Measurements from ENCODE around the gene GALNT9.
"Not testable (repeated sequence)": the region's sequence is repeated elsewhere in the genome, so short reads cannot be mapped to it uniquely, and the experiment has no call there.

Gene GALNT9

DNA sequence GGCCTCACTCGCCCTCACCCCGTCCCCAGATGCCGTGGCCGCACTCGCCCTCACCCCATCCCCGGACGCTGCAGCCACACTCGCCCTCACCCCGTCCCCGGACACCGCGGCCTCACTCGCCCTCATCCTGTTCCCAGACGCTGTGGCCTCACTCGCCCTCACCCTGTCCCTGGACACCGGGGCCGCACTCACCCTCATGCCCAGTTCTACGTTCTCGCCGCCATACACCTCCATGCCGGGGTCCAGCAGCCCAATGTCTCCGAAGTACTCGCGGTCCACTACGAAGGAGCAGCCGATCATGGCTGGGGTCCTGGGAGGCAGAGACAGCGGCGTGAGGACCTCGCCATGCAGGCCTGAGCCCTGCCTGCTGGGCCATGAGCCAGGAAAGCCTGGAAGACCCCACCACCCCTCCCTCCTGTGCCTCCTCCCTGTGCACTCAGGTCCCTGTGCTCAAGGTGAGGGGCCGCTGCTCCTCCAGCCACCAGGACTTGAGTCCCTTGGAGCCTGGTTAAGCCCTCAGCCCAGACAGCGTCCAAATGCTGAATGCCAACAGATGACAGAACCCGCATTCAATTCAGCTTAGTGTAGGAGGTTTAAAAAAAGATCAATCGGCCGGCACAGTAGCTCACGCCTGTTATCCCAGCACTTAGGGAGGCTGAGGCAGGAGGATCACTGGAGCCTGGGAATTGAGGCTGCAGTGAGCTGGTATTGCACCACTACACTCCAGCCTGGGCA is 81.5 kb downstream of the GALNT9 start:
- DNase-seq = no peak

DNA sequence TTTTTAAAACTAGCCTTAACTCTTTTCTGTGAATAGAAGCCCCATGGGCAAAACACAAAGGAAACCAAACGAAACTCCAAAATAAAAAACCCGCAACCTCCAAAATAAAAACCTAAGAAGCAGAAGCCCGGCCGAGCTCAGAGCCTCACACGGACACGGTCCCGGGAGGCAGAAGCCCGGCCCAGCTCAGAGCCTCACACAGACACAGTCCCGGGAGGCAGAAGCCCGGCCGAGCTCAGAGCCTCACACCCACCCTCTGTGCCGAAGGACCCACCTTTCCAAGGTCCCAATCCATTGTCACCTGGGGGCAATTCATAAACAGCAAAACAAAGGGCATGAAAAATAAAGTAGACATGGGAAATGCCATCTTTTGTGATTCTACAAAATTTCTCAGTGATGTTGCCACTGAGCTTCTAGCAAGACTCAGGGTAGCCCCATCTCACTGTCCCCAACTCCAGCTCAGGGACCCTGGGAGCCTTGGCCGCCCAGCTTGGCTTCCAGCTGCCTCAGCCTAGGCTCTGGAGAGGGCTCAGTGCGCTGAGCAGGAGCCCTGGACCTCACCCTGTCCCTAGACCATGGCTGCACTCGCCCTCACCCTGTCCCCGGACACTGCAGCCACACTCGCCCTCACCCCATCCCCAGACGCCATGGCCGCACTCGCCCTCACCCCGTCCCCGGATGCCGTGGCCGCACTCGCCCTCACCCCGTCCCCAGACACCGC is 82.2 kb downstream of the GALNT9 start:
- no peak for DNase-seq

DNA sequence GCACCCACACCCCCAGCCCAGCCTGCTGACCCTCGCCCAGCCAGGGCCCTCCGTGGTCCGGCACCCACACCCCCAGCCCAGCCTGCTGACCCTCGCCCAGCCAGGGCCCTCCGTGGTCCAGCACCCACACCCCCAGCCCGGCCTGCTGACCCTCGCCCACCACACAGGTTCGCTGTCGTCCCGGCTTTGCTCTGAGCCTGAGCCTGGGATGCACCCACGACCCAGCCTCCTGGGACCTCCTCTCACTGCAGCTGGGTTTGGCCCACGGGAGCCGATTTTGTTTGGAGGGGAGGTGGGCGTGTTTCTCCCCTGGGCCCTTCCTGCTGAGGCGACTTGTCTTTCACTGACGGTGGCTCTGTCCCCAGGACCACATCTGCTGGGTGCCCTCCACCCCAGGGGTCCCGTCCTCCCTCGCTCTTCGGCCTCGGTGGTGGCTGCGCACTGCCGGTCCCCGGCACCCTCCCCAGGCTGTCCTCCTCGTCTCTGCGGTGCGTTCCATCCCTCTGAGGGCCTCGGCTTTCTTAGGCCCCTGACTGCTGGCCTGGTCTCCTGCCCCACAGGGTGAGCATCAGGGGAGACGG is 83.8 kb downstream of the GALNT9 start:
- DNase-seq = no peak

DNA sequence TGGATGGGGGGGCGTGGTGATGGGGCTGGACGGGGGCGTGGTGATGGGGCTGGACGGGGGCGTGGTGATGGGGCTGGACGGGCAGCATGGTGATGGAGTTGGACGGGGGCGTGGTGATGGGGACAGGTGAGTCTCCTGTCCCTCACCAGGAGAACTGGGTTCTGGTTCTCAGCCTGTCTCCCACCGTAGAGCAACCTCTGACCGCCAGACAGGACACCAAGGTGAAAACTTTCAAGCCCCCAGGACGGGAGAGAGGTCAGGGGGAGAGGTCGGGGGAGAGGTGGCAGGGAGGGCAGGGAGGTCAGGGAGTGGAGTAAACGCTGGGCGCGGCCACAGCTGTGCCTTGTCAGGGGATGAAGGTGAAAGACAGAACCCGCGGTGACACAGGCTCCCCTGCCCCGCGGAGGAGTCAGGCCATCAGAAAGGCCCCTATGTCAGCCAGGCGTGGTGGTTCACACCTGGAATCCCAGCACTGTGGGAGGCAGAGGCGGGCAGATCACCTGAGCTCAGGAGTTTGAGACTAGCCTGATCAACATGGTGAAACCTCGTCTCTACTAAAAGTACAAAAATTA is 84.6 kb downstream of the GALNT9 start:
- DNase-seq = no peak

DNA sequence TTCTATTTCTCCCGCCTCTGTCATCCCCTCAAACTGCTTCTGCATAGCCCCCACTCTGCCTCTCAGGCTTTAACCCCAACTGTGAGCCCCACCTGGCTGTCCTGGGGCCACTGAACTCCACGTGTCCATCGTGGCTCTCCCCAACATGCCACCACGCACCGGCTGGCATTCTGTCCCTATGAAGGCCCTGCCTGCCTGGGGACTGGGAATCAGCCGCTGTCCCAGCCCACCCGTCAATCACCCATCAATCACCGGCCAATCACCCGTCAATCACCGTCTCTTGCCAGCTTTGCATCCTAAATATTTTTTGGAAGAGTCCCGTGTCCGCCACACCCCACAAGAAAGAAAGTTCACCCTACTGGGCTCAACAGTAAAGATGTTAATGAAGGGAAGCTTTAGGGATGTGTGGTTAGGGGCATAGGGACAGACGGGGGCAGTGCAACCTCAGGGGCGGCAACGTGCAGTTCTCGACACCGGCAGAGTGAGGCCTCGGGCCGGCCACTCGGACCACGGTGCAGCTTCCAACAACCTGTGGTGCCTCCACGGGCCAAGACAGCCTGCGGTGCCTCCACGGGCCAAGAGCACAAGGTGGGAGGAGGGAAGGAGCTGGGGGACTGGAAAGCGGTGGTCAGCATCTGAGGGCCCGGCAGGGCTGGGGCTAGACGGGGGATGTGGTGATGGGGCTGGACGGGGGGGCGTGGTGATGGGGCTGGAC is 85.6 kb downstream of the GALNT9 start:
- no peak for DNase-seq

DNA sequence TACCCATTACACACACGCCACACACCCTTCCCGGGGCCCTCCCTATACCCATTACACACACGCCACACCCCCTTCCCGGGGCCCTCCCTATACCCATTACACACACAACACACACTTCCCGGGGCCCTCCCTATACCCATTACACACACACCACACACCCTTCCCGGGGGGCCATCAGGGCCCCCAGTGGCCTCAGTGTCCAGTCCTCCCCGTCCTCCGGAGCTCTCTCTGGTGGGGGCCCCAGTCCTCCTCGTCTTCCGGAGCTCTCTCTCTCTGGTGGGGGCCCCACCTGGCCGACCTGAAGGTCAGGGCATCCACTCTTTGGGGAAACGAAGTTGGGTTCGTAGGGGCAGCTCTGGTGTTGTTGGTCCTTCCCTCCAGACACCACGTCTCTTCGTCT is 86.2 kb downstream of the GALNT9 start:
- not testable (repeated sequence) for DNase-seq

DNA sequence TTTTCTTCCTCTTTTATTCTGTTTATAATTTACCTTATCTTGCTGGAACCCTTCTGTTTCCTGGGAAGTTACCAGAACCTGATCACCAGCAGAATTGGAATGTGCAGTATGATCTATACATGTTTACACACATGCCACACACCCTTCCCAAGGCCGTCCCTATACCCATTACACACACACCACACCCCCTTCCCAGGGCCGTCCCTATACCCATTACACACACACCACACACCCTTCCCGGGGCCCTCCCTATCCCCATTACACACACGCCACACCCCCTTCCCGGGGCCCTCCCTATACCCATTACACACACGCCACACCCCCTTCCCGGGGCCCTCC is 88.8 kb downstream of the GALNT9 start:
- not testable (repeated sequence) for DNase-seq

DNA sequence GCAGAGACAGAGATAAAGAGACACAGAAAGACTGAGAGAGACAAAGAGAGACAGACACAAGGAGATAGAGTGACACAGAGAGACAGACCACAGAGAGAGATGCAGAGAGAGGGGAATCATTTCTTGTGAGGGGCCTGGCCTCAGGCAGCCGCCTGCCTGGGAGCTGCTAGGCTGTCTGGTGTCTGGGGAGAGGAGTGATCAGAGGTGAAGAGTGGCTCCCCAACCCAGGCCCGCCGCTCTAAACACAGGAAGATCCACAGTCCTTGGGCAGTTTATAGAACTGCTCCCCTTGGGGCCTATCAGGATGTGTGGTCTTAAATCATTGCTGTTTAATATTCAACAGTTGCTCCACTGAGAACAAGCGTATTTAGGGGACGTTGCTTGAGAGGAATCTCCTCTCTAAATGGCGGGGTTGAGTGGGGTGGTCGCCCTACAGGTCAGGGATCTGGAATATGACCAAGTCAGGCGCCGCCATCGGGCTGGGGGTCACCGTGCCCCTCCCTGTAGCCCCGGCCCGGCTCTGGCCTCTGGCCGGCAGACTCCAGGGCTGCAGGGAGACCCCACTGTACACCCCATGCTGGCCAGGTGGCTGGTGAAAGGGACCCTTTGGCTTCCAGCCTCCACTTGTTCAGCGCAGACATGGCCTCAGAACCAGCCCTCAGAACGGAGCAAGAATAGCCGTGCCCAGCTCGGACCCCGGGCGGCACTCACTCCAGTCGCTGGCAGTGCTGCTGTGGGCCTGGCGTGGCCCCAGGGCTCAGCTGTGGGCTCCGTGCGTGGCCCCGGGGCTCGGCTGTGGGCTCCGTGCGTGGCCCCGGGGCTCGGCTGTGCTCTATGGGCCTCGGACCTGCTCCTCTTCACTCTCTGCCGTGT is 89.4 kb downstream of the GALNT9 start:
- DNase-seq = no peak

DNA sequence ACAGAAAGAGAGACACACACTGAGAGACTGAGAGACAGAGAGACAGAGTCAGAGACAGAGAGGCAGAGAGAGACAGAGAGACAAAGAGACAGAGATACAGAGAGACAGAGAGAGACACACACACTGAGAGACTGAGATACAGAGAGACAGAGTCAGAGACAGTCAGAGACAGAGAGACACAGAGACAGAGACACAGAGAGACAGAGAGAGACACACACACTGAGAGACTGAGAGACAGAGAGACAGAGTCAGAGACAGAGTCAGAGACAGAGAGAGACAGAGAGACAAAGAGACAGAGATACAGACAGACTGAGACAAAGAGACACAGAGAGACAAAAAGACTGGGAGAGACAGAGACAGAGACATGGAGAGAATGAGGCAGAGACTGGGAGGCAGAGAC is 90.0 kb downstream of the GALNT9 start:
- no peak for DNase-seq

DNA sequence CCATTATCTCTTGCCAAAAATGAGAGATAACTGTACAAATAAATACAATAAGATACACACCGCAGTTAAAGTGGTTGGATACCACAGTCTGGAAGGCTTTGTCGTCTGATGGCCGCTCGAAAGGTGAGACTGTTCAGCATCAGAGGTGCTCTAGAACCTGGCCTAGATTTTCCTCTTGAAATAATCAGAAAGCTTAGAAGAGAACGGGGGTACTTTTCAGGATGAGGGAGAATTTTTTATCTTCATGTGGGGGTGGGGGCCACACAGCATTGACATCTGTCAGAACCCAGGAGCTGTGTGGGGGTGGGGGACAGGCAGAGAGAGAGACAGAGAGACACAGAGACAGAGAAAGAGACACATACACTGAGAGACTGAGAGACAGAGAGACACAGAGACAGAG is 90.5 kb downstream of the GALNT9 start:
- no peak for DNase-seq

DNA sequence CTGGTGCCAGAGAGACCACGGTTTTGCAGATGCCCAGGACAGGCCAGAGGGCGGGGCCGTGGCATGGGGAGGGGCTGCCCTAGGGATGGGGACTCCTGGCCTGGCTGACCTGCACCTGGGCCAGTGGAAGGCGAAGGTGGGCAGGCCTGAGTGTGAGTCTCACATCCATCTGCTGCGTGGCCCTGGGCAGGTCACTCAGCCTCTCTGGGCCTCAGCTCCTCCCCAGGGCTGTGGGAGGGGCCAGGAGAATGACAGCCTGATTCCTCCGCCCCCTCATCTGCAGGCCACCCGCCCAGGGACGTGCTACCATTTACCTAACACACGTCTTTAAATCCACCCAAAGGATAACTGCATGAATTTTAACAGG is 90.9 kb downstream of the GALNT9 start:
- no peak for DNase-seq

DNA sequence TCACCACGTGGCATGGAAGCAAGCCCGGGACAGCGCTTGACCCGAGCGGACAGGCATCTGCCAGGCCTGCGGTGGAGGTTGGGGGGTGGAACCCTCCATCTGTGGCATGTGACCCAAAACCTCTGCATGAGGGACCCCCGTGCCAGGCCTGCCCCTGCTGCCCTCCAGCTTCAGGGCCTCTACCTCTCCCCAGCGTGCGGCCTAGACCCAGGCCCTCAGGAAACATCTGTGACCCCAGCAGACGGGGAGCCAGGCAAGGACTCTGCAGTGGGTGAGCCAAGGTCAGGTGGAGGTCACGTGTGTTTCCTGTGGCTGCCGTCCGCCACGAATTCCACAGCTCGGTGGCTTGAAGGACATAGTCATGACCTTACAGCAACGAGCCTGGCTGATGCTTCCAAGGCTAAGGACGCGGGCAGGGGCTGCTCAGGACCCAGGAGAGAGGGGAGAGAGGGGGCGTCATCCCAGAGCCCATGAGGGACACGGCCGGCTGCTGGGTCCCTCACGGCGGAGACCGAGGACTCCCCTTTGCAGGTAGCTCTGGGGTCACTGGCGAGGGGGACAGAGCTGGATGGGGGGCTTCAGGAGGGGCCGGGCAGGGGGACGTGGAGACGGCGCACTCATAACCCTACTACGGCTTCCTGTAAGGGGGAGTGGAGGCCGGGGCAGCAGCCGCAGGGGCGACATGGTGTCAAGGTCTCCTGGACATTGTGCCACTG is 91.5 kb downstream of the GALNT9 start:
- no peak for DNase-seq

DNA sequence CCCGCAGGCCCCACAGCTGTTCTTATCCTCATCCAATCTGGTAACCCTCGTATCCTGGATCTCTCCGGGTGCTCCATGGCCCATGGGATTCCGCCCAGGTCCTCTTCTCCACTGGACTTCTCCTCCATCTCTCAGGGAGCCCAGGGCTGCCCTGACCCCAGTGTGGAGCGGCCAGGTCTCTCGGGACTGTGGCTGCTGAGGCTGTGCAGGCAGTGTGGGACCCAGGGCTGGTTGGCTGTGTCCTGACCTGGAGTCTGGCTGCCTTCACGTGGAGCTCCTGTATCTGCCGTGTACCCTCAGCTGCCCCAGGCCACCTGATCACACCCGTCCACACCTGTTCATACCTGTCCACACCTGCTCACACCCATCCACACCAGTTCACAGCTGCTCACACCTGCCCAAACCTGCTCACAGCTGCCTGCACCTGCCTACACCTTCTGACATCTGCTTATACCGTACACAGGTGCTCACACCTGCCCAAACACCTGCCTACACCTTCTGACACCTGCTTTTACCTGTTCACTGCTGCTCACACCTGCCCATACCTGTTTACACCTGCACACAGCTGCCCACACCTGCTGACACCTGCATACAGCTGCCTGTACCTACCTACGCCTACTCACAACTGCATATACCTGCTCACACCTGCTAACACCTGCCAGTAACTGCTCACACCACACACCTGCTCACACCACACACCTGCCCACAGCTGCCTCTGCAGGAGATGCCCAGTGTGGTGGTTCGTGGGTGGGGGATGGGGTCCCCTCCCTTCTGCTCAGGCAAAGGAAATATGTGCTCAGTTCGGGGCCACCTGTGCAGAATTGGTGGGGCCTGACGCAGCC is 92.2 kb downstream of the GALNT9 start:
- DNase-seq = no peak

DNA sequence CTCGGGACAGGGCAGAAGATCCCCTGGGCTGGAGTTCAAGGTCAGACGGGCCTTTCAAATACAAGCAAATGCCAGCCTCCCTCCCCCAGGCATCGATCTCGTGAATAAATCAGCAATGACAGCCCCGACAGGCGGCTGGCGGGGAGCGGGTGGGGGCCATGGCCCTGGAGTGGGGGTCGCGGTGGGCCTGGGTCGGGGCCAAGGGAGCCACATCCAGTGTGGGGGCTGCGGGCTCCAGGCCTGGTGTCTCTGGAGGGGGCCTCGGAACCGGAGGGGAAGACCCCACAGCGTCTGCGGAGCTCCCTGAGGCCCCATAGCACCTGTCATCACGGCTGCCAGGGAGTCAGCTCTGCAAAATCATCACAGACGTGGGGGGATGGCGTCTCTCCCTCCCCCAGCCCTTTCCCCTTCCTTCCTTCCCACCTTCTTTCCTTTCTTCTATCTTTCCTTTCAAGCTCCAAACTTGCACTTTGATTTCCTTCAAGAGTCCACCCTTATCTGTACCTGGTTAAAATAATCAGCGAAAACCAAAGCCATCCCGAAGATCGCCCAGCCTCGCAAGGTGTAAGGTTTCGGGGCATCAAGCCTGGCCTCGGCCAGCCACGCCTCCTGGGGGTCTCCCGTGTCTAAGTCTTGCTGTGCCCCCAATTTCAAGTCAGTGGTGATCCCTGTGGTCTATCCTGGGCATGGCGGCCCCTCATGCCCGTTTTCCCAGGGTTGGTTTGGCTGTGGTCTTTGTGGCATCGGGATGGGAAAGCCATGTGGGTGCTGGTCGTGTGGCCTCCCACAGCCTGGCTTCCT is 93.1 kb downstream of the GALNT9 start:
- no peak for DNase-seq

DNA sequence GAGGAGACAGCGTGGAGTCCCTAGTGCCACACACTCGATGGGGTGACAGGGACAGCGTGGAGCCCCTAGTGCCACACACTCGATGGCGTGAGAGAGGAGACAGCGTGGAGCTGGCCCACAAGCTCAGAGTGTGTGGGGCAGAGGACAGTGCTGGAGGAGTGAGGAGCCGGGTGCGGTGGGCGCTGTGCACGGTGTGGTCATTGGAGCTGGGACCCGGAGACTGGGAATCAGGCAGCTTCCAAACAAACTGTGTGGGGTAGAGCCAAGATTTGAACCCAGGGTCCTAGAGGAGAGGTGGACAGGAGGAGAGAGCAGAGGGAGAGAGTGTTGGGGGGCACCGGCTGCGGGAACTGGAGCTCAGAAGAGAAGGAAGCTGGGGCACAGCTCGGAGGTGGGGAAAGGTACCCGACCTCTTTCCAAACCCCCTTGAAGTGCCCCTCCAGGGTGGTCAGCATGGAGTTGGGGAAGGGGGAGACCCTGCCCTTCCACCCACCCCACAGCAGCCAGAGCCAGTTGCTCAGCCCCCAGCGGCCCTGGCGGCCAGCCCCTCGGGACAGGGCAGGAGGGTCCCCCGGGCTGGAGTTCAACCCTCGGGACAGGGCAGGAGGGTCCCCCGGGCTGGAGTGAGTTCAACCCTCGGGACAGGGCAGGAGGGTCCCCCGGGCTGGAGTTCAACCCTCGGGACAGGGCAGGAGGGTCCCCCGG is 94.1 kb downstream of the GALNT9 start:
- no peak for DNase-seq

DNA sequence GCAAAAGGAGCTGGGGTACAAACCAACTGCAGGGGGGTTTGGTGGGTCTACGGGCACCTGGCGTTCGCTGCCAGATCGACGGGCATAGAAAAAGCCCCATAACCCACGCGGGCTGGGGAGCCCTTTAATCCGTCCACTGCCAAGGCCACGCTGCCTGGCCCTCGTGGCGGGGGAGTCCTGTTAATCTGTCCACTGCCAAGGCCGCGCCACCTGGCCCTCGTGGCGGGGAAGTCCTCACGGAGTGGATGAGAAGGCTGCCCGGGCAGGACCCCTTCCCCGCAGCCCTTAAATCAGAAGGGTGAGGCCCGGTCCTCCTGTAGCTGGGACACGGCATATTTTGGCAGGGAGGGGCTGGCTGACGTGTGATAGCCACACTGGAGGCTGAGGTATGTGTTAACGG is 99.0 kb downstream of the GALNT9 start:
- DNase-seq = no peak

DNA sequence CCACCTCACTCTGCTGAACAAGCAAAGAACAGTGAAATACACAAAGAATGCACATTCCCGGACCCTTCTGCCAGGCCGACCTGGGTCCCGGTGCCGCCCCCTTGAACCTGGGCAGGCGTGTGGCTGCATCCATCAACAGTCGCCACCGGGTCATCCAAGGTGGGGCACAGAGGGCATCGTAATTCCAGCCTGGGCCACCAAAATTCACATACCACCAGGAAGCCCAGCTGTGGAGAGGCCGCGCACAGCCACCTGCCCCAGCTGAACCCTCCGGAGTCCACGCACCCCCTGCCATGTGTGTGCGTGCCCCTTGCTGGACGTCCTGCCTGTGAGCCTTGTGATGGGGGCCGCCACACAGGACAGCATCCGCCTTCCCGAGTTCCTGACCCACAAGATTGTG is 99.5 kb downstream of the GALNT9 start:
- no peak for DNase-seq

DNA sequence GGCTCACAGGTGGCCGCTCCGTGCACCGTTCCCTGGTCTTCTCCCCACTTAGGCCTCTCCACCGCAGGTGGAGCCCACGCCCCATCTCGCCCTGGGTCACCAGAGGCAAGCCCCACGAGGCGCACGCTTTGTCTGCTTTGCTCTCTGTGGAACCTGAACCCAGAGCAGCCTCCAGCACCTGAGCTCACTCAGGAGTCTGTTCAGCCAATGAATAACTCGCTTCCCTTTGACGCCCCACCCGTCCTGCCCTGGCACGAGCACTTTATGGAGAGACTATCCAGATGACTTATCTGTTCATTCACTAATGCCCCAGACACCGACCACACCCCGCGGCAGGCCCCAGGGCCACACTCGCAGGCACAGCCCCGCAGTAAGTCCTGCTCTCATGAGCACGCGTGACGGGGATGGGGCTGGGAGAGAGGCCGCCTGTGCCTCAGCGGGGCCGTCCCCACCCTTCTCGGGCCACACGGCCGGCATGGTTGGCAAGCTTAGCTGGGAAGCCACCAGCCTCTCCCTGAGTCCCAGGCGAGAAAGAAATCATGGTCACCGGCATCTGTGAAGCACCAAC is 100.1 kb downstream of the GALNT9 start:
- DNase-seq = no peak

Measured in activated CD4-positive, CD25-positive, alpha-beta regulatory T cell treated with anti-CD3 and anti-CD28 coated beads, Interleukin-2, amount 50 U/mL, for 72 hours (primary cell).